SJCRH30 (cell line): ENCODE results near the gene OR2T35. TPM values are rescaled to one million over a fixed set of nuclear protein-coding genes. Genes with fewer than 3 reads are reported as not detected.
"Not testable (repeated sequence)": the region's sequence is repeated elsewhere in the genome, so short reads cannot be mapped to it uniquely, and the experiment has no call there.

Experiments
- DNase-seq, 2 experiments: peaks; one replicate each; pipeline ENCODE4 v3.0.0-alpha.2; 2015 to 2020
- H3K27ac ChIP-seq: fragments of 250-450 bp; sonication (Bioruptor Pico); 2 replicates; pipeline ENCODE4 v1.5.1; 2020; ENCODE audit warnings: mild to moderate bottlenecking, moderate library complexity
- H3K27me3 ChIP-seq: fragments of 250-450 bp; sonication (Bioruptor Pico); 2 replicates; pipeline ENCODE4 v1.5.1; 2020; ENCODE audit warnings: mild to moderate bottlenecking, moderate library complexity
- H3K36me3 ChIP-seq: fragments of 250-450 bp; sonication (Bioruptor Pico); 2 replicates; pipeline ENCODE4 v1.5.1; 2020; ENCODE audit warnings: mild to moderate bottlenecking, moderate library complexity
- H3K4me1 ChIP-seq: fragments of 250-450 bp; sonication (Bioruptor Pico); 2 replicates; pipeline ENCODE4 v1.5.1; 2020; ENCODE audit warnings: mild to moderate bottlenecking, moderate library complexity
- H3K4me3 ChIP-seq: fragments of 250-450 bp; sonication (Bioruptor Pico); 2 replicates; pipeline ENCODE4 v1.5.1; 2020; ENCODE audit warnings: mild to moderate bottlenecking, moderate library complexity
- H3K9me3 ChIP-seq: fragments of 250-450 bp; sonication (Bioruptor Pico); replicated peaks from 2 replicates; pipeline ENCODE4 v1.5.1; 2020; ENCODE audit warnings: mild to moderate bottlenecking, moderate library complexity
- total RNA-seq: library from RNA; depleted of rRNA; stranded (reverse); fragments of >200 nt; shearing (Covaris generic); gene quantifications from 2 replicates; pipeline ENCODE4 v1.2.3, GENCODE V29; 2014

The OR2T35 gene
- total RNA-seq, 1 experiment from 2014 or later: not detected

GRCh38 chr1:248639652-248640051, 5.4 kb downstream of the OR2T35 start:
- H3K9me3 ChIP-seq, H3K27me3 ChIP-seq, H3K4me1 ChIP-seq, H3K27ac ChIP-seq, DNase-seq, H3K36me3 ChIP-seq, H3K4me3 ChIP-seq: not testable (repeated sequence)

- H3K9me3 ChIP-seq, H3K36me3 ChIP-seq, DNase-seq, H3K4me3 ChIP-seq, H3K27me3 ChIP-seq, H3K4me1 ChIP-seq, H3K27ac ChIP-seq: not testable (repeated sequence)
These were observed 8.5 kb downstream of the OR2T35 start for GRCh38 chr1:248636612-248637011.

- H3K4me1 ChIP-seq, H3K4me3 ChIP-seq, DNase-seq: not testable (repeated sequence)
These were observed 10.1 kb downstream of the OR2T35 start, which contains the start of gene OR2T11 for GRCh38 chr1:248634991-248635390. Gene OR2T11 (minus strand): TSS chr1:248635091. CDS start chr1:248627128, 7,963 bp downstream.

GRCh38 chr1:248631354-248632008, 13.6 kb downstream of the OR2T35 start:
- Histone ChIP-seq H3K4me1 (no peaks in the 10 kb centered on the region), H3K36me3 (no peaks in the 10 kb centered on the region), H3K27ac (no peak overlapping the region), H3K27me3 (no peaks in the 10 kb centered on the region), H3K9me3 (no peaks in the 10 kb centered on the region), H3K4me3 (no peak overlapping the region)
- no peak for DNase-seq

More at GRCh38 chr1:248634991-248635390, 10.1 kb downstream of the OR2T35 start, which contains the start of gene OR2T11:
- H3K36me3 ChIP-seq, H3K27ac ChIP-seq, H3K27me3 ChIP-seq, H3K9me3 ChIP-seq: not testable (repeated sequence)

- H3K27ac ChIP-seq: no peak overlapping the region
- no peaks in the 10 kb centered on the region for H3K9me3 ChIP-seq
- H3K36me3 ChIP-seq: no peaks in the 10 kb centered on the region
- no peaks in the 10 kb centered on the region for H3K27me3 ChIP-seq
- H3K4me1 ChIP-seq: no peaks in the 10 kb centered on the region
- H3K4me3 ChIP-seq: no peak overlapping the region
- no peak for DNase-seq
These were observed 14.5 kb downstream of the OR2T35 start for GRCh38 chr1:248630551-248630950.

- H3K9me3 ChIP-seq: no peaks in the 10 kb centered on the region
These were observed 16.9 kb downstream of the OR2T35 start for GRCh38 chr1:248627971-248628844.

GRCh38 chr1:248625971-248626370, 19.1 kb downstream of the OR2T35 start:
- Histone ChIP-seq H3K9me3 (no peaks in the 10 kb centered on the region), H3K27me3 (no peaks in the 10 kb centered on the region), H3K4me1 (no peaks in the 10 kb centered on the region)

More at GRCh38 chr1:248627971-248628844, 16.9 kb downstream of the OR2T35 start:
- no peak for DNase-seq
- Histone ChIP-seq H3K27me3 (no peaks in the 10 kb centered on the region), H3K4me3 (no peak overlapping the region), H3K27ac (no peak overlapping the region), H3K36me3 (no peaks in the 10 kb centered on the region), H3K4me1 (no peaks in the 10 kb centered on the region)

GRCh38 chr1:248625166-248625565, 19.9 kb downstream of the OR2T35 start:
- H3K36me3 ChIP-seq: no peaks in the 10 kb centered on the region
- no peaks in the 10 kb centered on the region for H3K4me1 ChIP-seq
- no peaks in the 10 kb centered on the region for H3K9me3 ChIP-seq
- no peak overlapping the region for H3K4me3 ChIP-seq
- H3K27me3 ChIP-seq: no peaks in the 10 kb centered on the region
- H3K27ac ChIP-seq: no peak overlapping the region
- no peak for DNase-seq

More at GRCh38 chr1:248625971-248626370, 19.1 kb downstream of the OR2T35 start:
- H3K36me3 ChIP-seq: no peaks in the 10 kb centered on the region
- no peak for DNase-seq
- no peak overlapping the region for H3K4me3 ChIP-seq
- no peak overlapping the region for H3K27ac ChIP-seq

GRCh38 chr1:248622570-248623001, 22.5 kb downstream of the OR2T35 start:
- H3K4me3 ChIP-seq: no peak overlapping the region
- peak in 1 of 2 experiments; percentile 57 for DNase-seq
- no peak overlapping the region for H3K27ac ChIP-seq
- H3K36me3 ChIP-seq: no peaks in the 10 kb centered on the region
- H3K9me3 ChIP-seq: no peaks in the 10 kb centered on the region
- H3K4me1 ChIP-seq: no peaks in the 10 kb centered on the region
- no peaks in the 10 kb centered on the region for H3K27me3 ChIP-seq

- H3K27me3 ChIP-seq: no peaks in the 10 kb centered on the region
- H3K4me1 ChIP-seq: no peaks in the 10 kb centered on the region
- H3K9me3 ChIP-seq: no peaks in the 10 kb centered on the region
- no peak overlapping the region for H3K27ac ChIP-seq
- no peaks in the 10 kb centered on the region for H3K36me3 ChIP-seq
- no peak for DNase-seq
- H3K4me3 ChIP-seq: no peak overlapping the region
These were observed 23.3 kb downstream of the OR2T35 start for GRCh38 chr1:248621770-248622169.

GRCh38 chr1:248618878-248619277, 26.2 kb downstream of the OR2T35 start:
- Histone ChIP-seq H3K9me3 (no peaks in the 10 kb centered on the region), H3K4me3 (no peak overlapping the region), H3K4me1 (no peaks in the 10 kb centered on the region), H3K27me3 (no peaks in the 10 kb centered on the region), H3K36me3 (no peaks in the 10 kb centered on the region), H3K27ac (no peak overlapping the region)
- DNase-seq: peak; percentile 57 to 74

GRCh38 chr1:248618119-248618518, 27.0 kb downstream of the OR2T35 start:
- no peak overlapping the region for H3K27ac ChIP-seq
- no peaks in the 10 kb centered on the region for H3K27me3 ChIP-seq
- no peaks in the 10 kb centered on the region for H3K36me3 ChIP-seq
- DNase-seq: no peak
- no peaks in the 10 kb centered on the region for H3K4me1 ChIP-seq
- no peak overlapping the region for H3K4me3 ChIP-seq
- no peaks in the 10 kb centered on the region for H3K9me3 ChIP-seq

- H3K36me3 ChIP-seq: no peaks in the 10 kb centered on the region
- DNase-seq: no peak
- H3K9me3 ChIP-seq: no peaks in the 10 kb centered on the region
- no peak overlapping the region for H3K4me3 ChIP-seq
- no peaks in the 10 kb centered on the region for H3K4me1 ChIP-seq
- H3K27me3 ChIP-seq: no peaks in the 10 kb centered on the region
- no peak overlapping the region for H3K27ac ChIP-seq
These were observed 31.3 kb downstream of the OR2T35 start for GRCh38 chr1:248613742-248614141.

GRCh38 chr1:248611883-248612414, 33.1 kb downstream of the OR2T35 start:
- Histone ChIP-seq H3K36me3 (no peaks in the 10 kb centered on the region), H3K4me1 (no peaks in the 10 kb centered on the region), H3K4me3 (no peak overlapping the region), H3K27ac (no peak overlapping the region), H3K27me3 (no peaks in the 10 kb centered on the region), H3K9me3 (no peaks in the 10 kb centered on the region)
- no peak for DNase-seq

- Histone ChIP-seq H3K4me3 (no peak overlapping the region), H3K9me3 (no peaks in the 10 kb centered on the region), H3K36me3 (no peaks in the 10 kb centered on the region), H3K27me3 (no peaks in the 10 kb centered on the region), H3K4me1 (no peaks in the 10 kb centered on the region), H3K27ac (no peak overlapping the region)
- DNase-seq: no peak
These were observed 34.8 kb downstream of the OR2T35 start for GRCh38 chr1:248610301-248610700.
